Measurements from ENCODE around the gene MACROD2.

DNA sequence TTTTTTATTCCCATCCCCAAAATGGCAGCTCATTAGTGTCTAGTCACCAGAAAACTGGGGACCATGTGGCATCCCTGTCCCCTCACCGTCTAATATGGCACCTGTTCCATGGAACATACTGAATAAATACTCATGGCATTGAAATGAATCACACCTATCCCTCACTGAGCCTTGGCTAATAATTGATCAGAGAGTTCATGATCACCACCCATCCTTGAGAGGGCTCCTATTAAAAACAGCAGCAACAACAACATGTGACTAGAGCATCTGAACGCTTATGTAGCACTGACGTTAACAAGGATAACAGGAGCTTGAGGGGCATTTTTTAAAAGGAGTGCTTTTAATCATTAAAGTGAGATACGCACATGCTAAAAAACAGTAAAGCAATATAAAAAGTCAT is 1453.7 kb downstream of the MACROD2 start:
- TF ChIP-seq, protein P1, sequence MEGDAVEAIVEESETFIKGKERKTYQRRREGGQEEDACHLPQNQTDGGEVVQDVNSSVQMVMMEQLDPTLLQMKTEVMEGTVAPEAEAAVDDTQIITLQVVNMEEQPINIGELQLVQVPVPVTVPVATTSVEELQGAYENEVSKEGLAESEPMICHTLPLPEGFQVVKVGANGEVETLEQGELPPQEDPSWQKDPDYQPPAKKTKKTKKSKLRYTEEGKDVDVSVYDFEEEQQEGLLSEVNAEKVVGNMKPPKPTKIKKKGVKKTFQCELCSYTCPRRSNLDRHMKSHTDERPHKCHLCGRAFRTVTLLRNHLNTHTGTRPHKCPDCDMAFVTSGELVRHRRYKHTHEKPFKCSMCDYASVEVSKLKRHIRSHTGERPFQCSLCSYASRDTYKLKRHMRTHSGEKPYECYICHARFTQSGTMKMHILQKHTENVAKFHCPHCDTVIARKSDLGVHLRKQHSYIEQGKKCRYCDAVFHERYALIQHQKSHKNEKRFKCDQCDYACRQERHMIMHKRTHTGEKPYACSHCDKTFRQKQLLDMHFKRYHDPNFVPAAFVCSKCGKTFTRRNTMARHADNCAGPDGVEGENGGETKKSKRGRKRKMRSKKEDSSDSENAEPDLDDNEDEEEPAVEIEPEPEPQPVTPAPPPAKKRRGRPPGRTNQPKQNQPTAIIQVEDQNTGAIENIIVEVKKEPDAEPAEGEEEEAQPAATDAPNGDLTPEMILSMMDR (IDR thresholded peaks at IDR 0.05; ENCODE audit: insufficient read depth, low read length, poor library complexity, severe bottlenecking): no peak
- TF ChIP-seq EZH2phosphoT487 (conservative IDR thresholded peaks at IDR 0.05; ENCODE audit: low read length): no peak
